ENCODE measurements around the gene DTL. TPM values are rescaled to one million over a fixed set of nuclear protein-coding genes. Genes with fewer than 3 reads are reported as not detected.

Gene DTL
- polyA plus RNA-seq, 1 experiment, result 8.3 TPM

GRCh38 chr1:212108981-212109380 lies 73.4 kb downstream of the DTL start:
- Histone ChIP-seq H3K27me3 (ENCODE audit: control insufficient read depth, insufficient read depth, low read length) (no peaks in the 10 kb centered on the region), H3K4me3 (ENCODE audit: low read depth, low read length) (no peak overlapping the region), H3K36me3 (ENCODE audit: control insufficient read depth, insufficient read depth, low read length) (no peaks in the 10 kb centered on the region)
- no peak for DNase-seq (ENCODE audit: low read depth)
- CTCF ChIA-PET, result no interaction called here
- no peak for TF ChIP-seq CTCF (IDR thresholded peaks at IDR 0.05; ENCODE audit: insufficient read depth, low read depth, low read length)
- POLR2A ChIA-PET, result no interaction called here

- Histone ChIP-seq H3K4me3 (ENCODE audit: low read depth, low read length) (no peak overlapping the region), H3K36me3 (ENCODE audit: control insufficient read depth, insufficient read depth, low read length) (no peaks in the 10 kb centered on the region), H3K27me3 (ENCODE audit: control insufficient read depth, insufficient read depth, low read length) (no peaks in the 10 kb centered on the region)
- ChIA-PET CTCF (no interaction called here), POLR2A (no interaction called here)
- TF ChIP-seq CTCF (IDR thresholded peaks at IDR 0.05; ENCODE audit: insufficient read depth, low read depth, low read length), result no peak
- no peak for DNase-seq (ENCODE audit: low read depth)
These were observed 74.2 kb downstream of the DTL start for GRCh38 chr1:212109728-212110127.

- peak; percentile 14; the same call in 1 of the 2 replicates for TF ChIP-seq CTCF (IDR thresholded peaks at IDR 0.05; ENCODE audit: insufficient read depth, low read depth, low read length)
- H3K36me3 ChIP-seq (ENCODE audit: control insufficient read depth, insufficient read depth, low read length), result no peaks in the 10 kb centered on the region
- no peak overlapping the region for H3K4me3 ChIP-seq (ENCODE audit: low read depth, low read length)
- CTCF ChIA-PET, result interaction anchor here (1.4 kb wide), 1 partner anchor 8 kb away, joined by 3 read pairs; no protein-coding TSS in a partner anchor
- POLR2A ChIA-PET, result no interaction called here
- H3K27me3 ChIP-seq (ENCODE audit: control insufficient read depth, insufficient read depth, low read length), result no peaks in the 10 kb centered on the region
- no peak for DNase-seq (ENCODE audit: low read depth)
These were observed 75.1 kb downstream of the DTL start for GRCh38 chr1:212110617-212111016.

- ChIA-PET POLR2A (no interaction called here), CTCF (interaction anchor here (1.4 kb wide), 1 partner anchor 9 kb away, joined by 3 read pairs; no protein-coding TSS in a partner anchor)
- no peak for TF ChIP-seq CTCF (IDR thresholded peaks at IDR 0.05; ENCODE audit: insufficient read depth, low read depth, low read length)
- Histone ChIP-seq H3K27me3 (ENCODE audit: control insufficient read depth, insufficient read depth, low read length) (no peaks in the 10 kb centered on the region), H3K36me3 (ENCODE audit: control insufficient read depth, insufficient read depth, low read length) (no peaks in the 10 kb centered on the region), H3K4me3 (ENCODE audit: low read depth, low read length) (no peak overlapping the region)
- DNase-seq (ENCODE audit: low read depth), result no peak
These were observed 76.0 kb downstream of the DTL start for GRCh38 chr1:212111536-212111935.

- POLR2A ChIA-PET, result no interaction called here
- H3K4me3 ChIP-seq (ENCODE audit: low read depth, low read length), result no peak overlapping the region
- DNase-seq (ENCODE audit: low read depth), result no peak
- CTCF ChIA-PET, result no interaction called here
- no peaks in the 10 kb centered on the region for H3K27me3 ChIP-seq (ENCODE audit: control insufficient read depth, insufficient read depth, low read length)
- no peaks in the 10 kb centered on the region for H3K36me3 ChIP-seq (ENCODE audit: control insufficient read depth, insufficient read depth, low read length)
- TF ChIP-seq CTCF (IDR thresholded peaks at IDR 0.05; ENCODE audit: insufficient read depth, low read depth, low read length), result no peak
These were observed 78.2 kb downstream of the DTL start for GRCh38 chr1:212113706-212114105.

Measured in BJ (cell line).